ENCODE data around the gene TGFBRAP1.

The TGFBRAP1 gene

DNA sequence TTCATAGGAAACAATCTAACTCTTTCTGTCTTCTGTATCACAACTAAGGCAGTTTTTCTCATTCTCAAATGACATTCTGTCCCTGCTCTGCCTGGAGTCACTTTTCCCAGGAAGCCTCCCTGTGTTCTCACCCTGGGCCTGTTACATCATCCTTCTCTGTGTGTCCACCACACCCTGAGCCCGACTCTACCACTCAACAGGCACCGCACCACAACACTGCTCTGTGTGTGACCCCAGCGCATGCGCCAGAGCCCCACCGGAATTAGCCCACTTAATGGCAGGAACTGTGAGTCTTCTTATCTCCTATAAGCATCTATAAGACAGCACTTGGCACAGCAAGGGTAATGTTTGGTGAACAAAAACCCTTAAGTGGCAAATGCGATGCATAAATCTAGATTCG lies 32.3 kb downstream of the TGFBRAP1 start:
- 90% methylated on average over 7 of the region's 7 CpGs for WGBS
- Histone ChIP-seq H3K18ac (ENCODE audit: low read depth in 1 of 2, low read length in 2 of 2) (no peak overlapping the region), H4K91ac (ENCODE audit: low read length) (no peak overlapping the region), H3K4me2 (ENCODE audit: low read length, poor library complexity, severe bottlenecking) (no peak overlapping the region), H3K4ac (ENCODE audit: low read depth in 1 of 2, low read length in 2 of 2) (no peak overlapping the region), H2BK12ac (ENCODE audit: low read length in 2 of 2) (no peak overlapping the region), H3K27ac (ENCODE audit: low read length, poor library complexity, severe bottlenecking) (peak overlapping the region; percentile 33), H3K23ac (ENCODE audit: low read length in 2 of 2) (no peak overlapping the region), H3K4me3 (ENCODE audit: insufficient read depth in 1 of 2, low read depth in 1 of 2, low read length in 2 of 2) (no peak overlapping the region), H3K9me3 (ENCODE audit: control insufficient read depth, low read length) (no peaks in the 10 kb centered on the region), H3K36me3 (ENCODE audit: control insufficient read depth in 1 of 2, insufficient read depth in 2 of 2, low read depth in 1 of 2, low read length in 2 of 2) (peaks cover 23 to 46% of the 10 kb centered on the region in 2 experiments), H2BK5ac (ENCODE audit: low read depth, low read length, poor library complexity, severe bottlenecking) (no peak overlapping the region), H3K14ac (ENCODE audit: low read length in 2 of 2) (no peak overlapping the region), H3K9ac (ENCODE audit: low read length) (no peak overlapping the region), H2AFZ (ENCODE audit: low read depth, low read length) (no peak overlapping the region), H2AK5ac (ENCODE audit: low read length, severe bottlenecking) (peak overlapping the region; percentile 40), H3K79me1 (replicated peaks; ENCODE audit: low read length, poor library complexity, severe bottlenecking) (peaks cover 2% of the 10 kb centered on the region), H4K8ac (ENCODE audit: low read length) (no peak overlapping the region), H3K27me3 (ENCODE audit: control insufficient read depth in 1 of 2, insufficient read depth in 1 of 2, low read length in 2 of 2) (no peaks in the 10 kb centered on the region), H2BK120ac (ENCODE audit: low read depth, low read length) (no peak overlapping the region), H3K4me1 (ENCODE audit: control insufficient read depth, insufficient read depth, low read depth, low read length) (peaks cover 17% of the 10 kb centered on the region), H2BK15ac (ENCODE audit: low read depth, poor library complexity, severe bottlenecking) (peak overlapping the region; percentile 21)
- DNase-seq: no peak

DNA sequence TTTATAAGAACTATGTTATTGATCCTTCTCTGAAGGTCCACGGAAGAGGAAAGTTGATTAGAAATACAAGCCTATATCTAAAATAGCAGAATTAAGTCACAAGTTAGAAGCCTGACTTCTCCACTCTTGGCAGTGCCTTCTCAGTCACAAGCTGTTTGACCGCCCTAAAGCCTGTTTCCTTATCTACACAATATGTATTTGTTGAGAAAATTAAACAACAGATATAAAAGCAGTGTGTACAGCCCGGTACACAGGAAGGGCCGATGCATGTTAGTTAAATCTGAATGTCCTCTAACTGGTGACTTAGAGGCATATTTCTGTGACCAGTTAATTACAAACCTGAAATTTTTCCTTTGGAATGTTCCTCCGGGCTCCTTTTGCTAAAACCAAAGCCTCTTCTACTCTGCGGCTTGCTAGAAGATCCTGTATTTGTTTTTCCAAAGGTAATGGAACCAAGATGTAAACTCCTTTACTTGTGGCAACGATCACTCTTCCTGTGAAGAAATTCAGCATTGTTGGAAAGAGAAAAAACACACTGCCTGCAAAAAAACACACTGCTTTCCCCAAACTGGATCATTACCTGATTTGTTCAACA lies 33.4 kb downstream of the TGFBRAP1 start:
- Histone ChIP-seq H2AK5ac (ENCODE audit: low read length, severe bottlenecking) (no peak overlapping the region), H3K4ac (ENCODE audit: low read depth in 1 of 2, low read length in 2 of 2) (no peak overlapping the region), H3K4me1 (ENCODE audit: control insufficient read depth, insufficient read depth, low read depth, low read length) (peaks cover 19% of the 10 kb centered on the region), H3K27ac (ENCODE audit: low read length, poor library complexity, severe bottlenecking) (peak overlapping the region; percentile 88), H3K9me3 (ENCODE audit: control insufficient read depth, low read length) (no peaks in the 10 kb centered on the region), H2AFZ (ENCODE audit: low read depth, low read length) (no peak overlapping the region), H3K9ac (ENCODE audit: low read length) (no peak overlapping the region), H2BK5ac (ENCODE audit: low read depth, low read length, poor library complexity, severe bottlenecking) (no peak overlapping the region), H2BK120ac (ENCODE audit: low read depth, low read length) (no peak overlapping the region), H3K4me3 (ENCODE audit: insufficient read depth in 1 of 2, low read depth in 1 of 2, low read length in 2 of 2) (no peak overlapping the region), H4K91ac (ENCODE audit: low read length) (no peak overlapping the region), H2BK12ac (ENCODE audit: low read length in 2 of 2) (no peak overlapping the region), H2BK15ac (ENCODE audit: low read depth, poor library complexity, severe bottlenecking) (no peak overlapping the region), H4K8ac (ENCODE audit: low read length) (no peak overlapping the region), H3K14ac (ENCODE audit: low read length in 2 of 2) (no peak overlapping the region), H3K4me2 (ENCODE audit: low read length, poor library complexity, severe bottlenecking) (peak overlapping the region; percentile 20), H3K79me1 (replicated peaks; ENCODE audit: low read length, poor library complexity, severe bottlenecking) (peaks cover 3% of the 10 kb centered on the region), H3K23ac (ENCODE audit: low read length in 2 of 2) (no peak overlapping the region), H3K36me3 (ENCODE audit: control insufficient read depth in 1 of 2, insufficient read depth in 2 of 2, low read depth in 1 of 2, low read length in 2 of 2) (peaks cover 24 to 56% of the 10 kb centered on the region in 2 experiments), H3K27me3 (ENCODE audit: control insufficient read depth in 1 of 2, insufficient read depth in 1 of 2, low read length in 2 of 2) (no peaks in the 10 kb centered on the region), H3K18ac (ENCODE audit: low read depth in 1 of 2, low read length in 2 of 2) (no peak overlapping the region)
- no peak for DNase-seq
- 92% methylated on average over 6 of the region's 7 CpGs for WGBS

DNA sequence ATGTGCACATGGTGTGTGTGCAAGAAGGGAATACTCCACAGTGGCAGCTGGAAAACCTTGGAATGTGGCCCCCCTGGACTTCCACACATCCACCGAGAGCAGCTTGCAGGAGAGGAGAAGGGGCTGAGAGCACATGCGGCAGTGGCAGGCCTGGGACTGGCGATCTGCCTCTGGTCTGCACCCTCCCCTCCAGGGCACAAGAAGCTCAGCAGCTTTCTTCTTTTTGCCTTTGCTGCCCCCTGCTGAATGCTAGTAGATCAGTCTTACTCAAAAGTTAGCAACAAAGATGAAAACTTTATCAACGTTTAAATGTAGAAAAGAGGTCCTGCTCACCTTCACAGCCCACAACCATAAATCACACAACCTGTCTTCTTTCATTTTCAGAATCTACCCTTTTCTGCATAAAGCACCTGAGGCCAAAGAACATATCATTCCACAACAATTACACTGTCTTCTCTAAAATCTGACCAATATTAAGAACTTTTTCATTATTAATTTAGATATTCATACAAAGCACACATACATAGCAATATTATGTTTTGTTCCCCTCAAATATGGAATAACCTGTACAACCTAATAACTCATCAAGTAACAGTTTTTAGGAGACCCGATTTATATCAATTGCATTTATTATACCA lies 34.6 kb downstream of the TGFBRAP1 start:
- Histone ChIP-seq H2BK15ac (ENCODE audit: low read depth, poor library complexity, severe bottlenecking) (no peak overlapping the region), H2BK5ac (ENCODE audit: low read depth, low read length, poor library complexity, severe bottlenecking) (no peak overlapping the region), H3K4me3 (ENCODE audit: insufficient read depth in 1 of 2, low read depth in 1 of 2, low read length in 2 of 2) (no peak overlapping the region), H3K4ac (ENCODE audit: low read depth in 1 of 2, low read length in 2 of 2) (peak overlapping the region in 1 of 2 experiments; percentile 13), H3K36me3 (ENCODE audit: control insufficient read depth in 1 of 2, insufficient read depth in 2 of 2, low read depth in 1 of 2, low read length in 2 of 2) (peaks cover 29 to 63% of the 10 kb centered on the region in 2 experiments), H3K79me1 (replicated peaks; ENCODE audit: low read length, poor library complexity, severe bottlenecking) (peaks cover 9% of the 10 kb centered on the region), H2BK120ac (ENCODE audit: low read depth, low read length) (no peak overlapping the region), H3K4me2 (ENCODE audit: low read length, poor library complexity, severe bottlenecking) (no peak overlapping the region), H3K14ac (ENCODE audit: low read length in 2 of 2) (no peak overlapping the region), H3K27ac (ENCODE audit: low read length, poor library complexity, severe bottlenecking) (peak overlapping the region; percentile 86), H3K27me3 (ENCODE audit: control insufficient read depth in 1 of 2, insufficient read depth in 1 of 2, low read length in 2 of 2) (no peaks in the 10 kb centered on the region), H2AK5ac (ENCODE audit: low read length, severe bottlenecking) (no peak overlapping the region), H4K8ac (ENCODE audit: low read length) (peak overlapping the region; percentile 27), H3K23ac (ENCODE audit: low read length in 2 of 2) (no peak overlapping the region), H4K91ac (ENCODE audit: low read length) (no peak overlapping the region), H2BK12ac (ENCODE audit: low read length in 2 of 2) (no peak overlapping the region), H2AFZ (ENCODE audit: low read depth, low read length) (no peak overlapping the region), H3K9ac (ENCODE audit: low read length) (no peak overlapping the region), H3K9me3 (ENCODE audit: control insufficient read depth, low read length) (no peaks in the 10 kb centered on the region), H3K4me1 (ENCODE audit: control insufficient read depth, insufficient read depth, low read depth, low read length) (peaks cover 19% of the 10 kb centered on the region), H3K18ac (ENCODE audit: low read depth in 1 of 2, low read length in 2 of 2) (no peak overlapping the region)
- DNase-seq: peak; percentile 75
- WGBS: 18% methylated on average over 2 of the region's 5 CpGs

DNA sequence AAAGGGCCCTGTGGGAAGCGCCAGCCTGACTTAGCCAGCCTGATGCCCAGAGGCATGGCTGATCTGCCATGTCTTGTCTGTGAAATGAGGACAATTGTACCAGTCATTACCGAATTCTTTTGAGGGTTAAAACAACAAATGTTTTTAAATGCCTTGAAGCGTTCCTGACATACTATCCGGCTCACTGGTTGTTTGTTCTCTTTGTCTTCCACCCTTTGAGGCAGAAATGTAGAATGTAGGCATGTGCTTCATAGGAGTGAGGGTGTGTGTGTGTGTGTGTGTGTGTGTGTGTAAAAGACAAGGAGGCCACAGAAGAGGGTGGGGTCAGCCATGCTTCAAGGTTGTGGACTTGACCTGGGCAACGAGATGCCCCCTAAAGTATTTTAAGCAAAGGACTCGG lies 35.5 kb downstream of the TGFBRAP1 start:
- no peaks in the 10 kb centered on the region for H3K9me3 ChIP-seq (ENCODE audit: control insufficient read depth, low read length)
- no peak overlapping the region for H3K18ac ChIP-seq (ENCODE audit: low read depth in 1 of 2, low read length in 2 of 2)
- peak overlapping the region; percentile 22 for H4K91ac ChIP-seq (ENCODE audit: low read length)
- DNase-seq: no peak
- H4K8ac ChIP-seq (ENCODE audit: low read length): no peak overlapping the region
- no peak overlapping the region for H2BK12ac ChIP-seq (ENCODE audit: low read length in 2 of 2)
- peak overlapping the region; percentile 95 for H2AK5ac ChIP-seq (ENCODE audit: low read length, severe bottlenecking)
- H3K79me1 ChIP-seq (replicated peaks; ENCODE audit: low read length, poor library complexity, severe bottlenecking): peaks cover 10% of the 10 kb centered on the region
- no peak overlapping the region for H3K14ac ChIP-seq (ENCODE audit: low read length in 2 of 2)
- no peak overlapping the region for H3K4ac ChIP-seq (ENCODE audit: low read depth in 1 of 2, low read length in 2 of 2)
- no peak overlapping the region for H2BK120ac ChIP-seq (ENCODE audit: low read depth, low read length)
- H3K23ac ChIP-seq (ENCODE audit: low read length in 2 of 2): no peak overlapping the region
- peaks cover 33 to 71% of the 10 kb centered on the region in 2 experiments for H3K36me3 ChIP-seq (ENCODE audit: control insufficient read depth in 1 of 2, insufficient read depth in 2 of 2, low read depth in 1 of 2, low read length in 2 of 2)
- peak overlapping the region; percentile 61 for H2BK5ac ChIP-seq (ENCODE audit: low read depth, low read length, poor library complexity, severe bottlenecking)
- WGBS: 94% methylated on average over 6 of the region's 6 CpGs
- no peak overlapping the region for H2AFZ ChIP-seq (ENCODE audit: low read depth, low read length)
- H3K4me2 ChIP-seq (ENCODE audit: low read length, poor library complexity, severe bottlenecking): no peak overlapping the region
- no peak overlapping the region for H3K4me3 ChIP-seq (ENCODE audit: insufficient read depth in 1 of 2, low read depth in 1 of 2, low read length in 2 of 2)
- no peaks in the 10 kb centered on the region for H3K27me3 ChIP-seq (ENCODE audit: control insufficient read depth in 1 of 2, insufficient read depth in 1 of 2, low read length in 2 of 2)
- no peak overlapping the region for H2BK15ac ChIP-seq (ENCODE audit: low read depth, poor library complexity, severe bottlenecking)
- H3K27ac ChIP-seq (ENCODE audit: low read length, poor library complexity, severe bottlenecking): peak overlapping the region; percentile 86
- no peak overlapping the region for H3K9ac ChIP-seq (ENCODE audit: low read length)
- H3K4me1 ChIP-seq (ENCODE audit: control insufficient read depth, insufficient read depth, low read depth, low read length): peaks cover 17% of the 10 kb centered on the region

All from mesenchymal stem cell (in vitro differentiated cells and primary cell).